ENCODE measurements around the gene EMILIN2.

- TF ChIP-seq CTCF (optimal IDR thresholded peaks at IDR 0.05 in 1 of 3, IDR thresholded peaks at IDR 0.05 in 1 of 3, conservative IDR thresholded peaks at IDR 0.05 in 1 of 3; ENCODE audit: extremely low read depth in 1 of 3, insufficient read depth in 2 of 3, low read length in 3 of 3): no peak
- TF ChIP-seq EZH2 (IDR thresholded peaks at IDR 0.05; ENCODE audit: low read length): no peak
These were observed 117.7 kb downstream of the EMILIN2 start for GRCh38 chr18:2964361-2965010.

Data from keratinocyte (primary cell).